Astrocyte of the cerebellum (primary cell): ENCODE results near the gene PIP5K1A.
"Not testable (repeated sequence)": the region's sequence is repeated elsewhere in the genome, so short reads cannot be mapped to it uniquely, and the experiment has no call there.

ENCODE experiments used
- DNase-seq: peaks from one replicate; pipeline ENCODE4 v3.0.0-alpha.2; 2011; ENCODE audit warnings: low read depth
- H3K4me3 ChIP-seq: 2 replicates; pipeline ENCODE4 v1.5.1; 2011; ENCODE audit warnings: mild to moderate bottlenecking, low read depth, low read length, moderate library complexity
- CTCF ChIP-seq: IDR thresholded peaks from 2 replicates; pipeline ENCODE4 v1.5.1; 2012; ENCODE audit warnings: low read length, low read depth, moderate library complexity, mild to moderate bottlenecking; ENCODE audit errors: missing control alignments
- in situ Hi-C: cut with HindIII; loops from 2 replicates; pipeline ENCODE4 v1.10.0; 2017; ENCODE audit warnings: low sequenced_read_pairs

PIP5K1A gene

GRCh38 chr1:151175041-151175741 is 23.2 kb upstream of the PIP5K1A start:
- no peak for TF ChIP-seq CTCF
- no peak for DNase-seq

GRCh38 chr1:151175863-151176262 is 22.5 kb upstream of the PIP5K1A start, which contains the start of gene TMOD4:
TSS of gene TMOD4 (minus strand) at chr1:151175981. CDS start at chr1:151174875, 1,106 bp downstream.
- in situ Hi-C loops: no loop called here
- DNase-seq: no peak
- TF ChIP-seq CTCF: peak; percentile 76
- H3K4me3 ChIP-seq: no peak within 1 kb of the TSS

More at GRCh38 chr1:151175041-151175741, 23.2 kb upstream of the PIP5K1A start:
- H3K4me3 ChIP-seq: no peak overlapping the region
- in situ Hi-C loops: no loop called here

- H3K4me3 ChIP-seq: no peak overlapping the region
- DNase-seq: no peak
- no peak for TF ChIP-seq CTCF
- in situ Hi-C loops: no loop called here
Measured at GRCh38 chr1:151176514-151177045, 21.8 kb upstream of the PIP5K1A start.

GRCh38 chr1:151184211-151184610 is 14.1 kb upstream of the PIP5K1A start:
- no peak for DNase-seq
- no peak overlapping the region for H3K4me3 ChIP-seq
- in situ Hi-C loops: no loop called here
- no peak for TF ChIP-seq CTCF

- in situ Hi-C loops: no loop called here
- no peak for DNase-seq
- no peak for TF ChIP-seq CTCF
- no peak overlapping the region for H3K4me3 ChIP-seq
Measured at GRCh38 chr1:151187205-151187604, 11.1 kb upstream of the PIP5K1A start.

- in situ Hi-C loops, DNase-seq: not testable (repeated sequence)
- H3K4me3 ChIP-seq: peak overlapping the region; percentile 91
Measured at GRCh38 chr1:151188667-151189066, 9.7 kb upstream of the PIP5K1A start.
